NK-92 (cell line): ENCODE measurements around the gene CYSLTR1.
"Not testable (repeated sequence)": the region's sequence is repeated elsewhere in the genome, so short reads cannot be mapped to it uniquely, and the experiment has no call there.

Source experiments
- DNase-seq: peaks from one replicate; lab custom pipeline; 2025; ENCODE audit not compliant: unreplicated experiment; lab: John Stamatoyannopoulos, UW

The CYSLTR1 gene

DNA sequence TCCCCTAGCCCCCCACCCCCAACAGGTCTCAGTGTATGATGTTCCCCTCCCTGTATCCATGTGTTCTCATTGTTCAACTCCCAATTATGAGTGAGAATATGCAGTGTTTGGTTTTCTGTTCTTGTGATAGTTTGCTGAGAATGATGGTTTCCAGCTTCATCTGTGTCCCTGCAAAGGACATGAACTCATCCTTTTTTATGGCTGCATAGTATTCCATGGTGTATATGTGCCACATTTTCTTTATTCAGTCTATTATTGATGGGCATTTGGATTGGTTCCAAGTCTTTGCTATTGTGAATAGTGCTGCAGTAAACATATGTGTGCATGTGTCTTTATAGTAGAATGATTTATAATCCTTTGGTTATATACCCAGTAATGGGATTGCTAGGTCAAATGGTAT lies 101.4 kb downstream of the CYSLTR1 start:
- DNase-seq, result not testable (repeated sequence)
